Activated CD4-positive, alpha-beta T cell treated with anti-CD3 and anti-CD28 coated beads, Interleukin-2, amount 50 U/mL, for 1 hour (primary cell): Measurements from ENCODE around the gene CDK4.
"Not testable (repeated sequence)": the region's sequence is repeated elsewhere in the genome, so short reads cannot be mapped to it uniquely, and the experiment has no call there.

ENCODE experiments used
- DNase-seq: peaks from one replicate; pipeline ENCODE4 v3.0.0-alpha.2; 2020

Gene CDK4

GRCh38 chr12:57724003-57724935 lies 27.8 kb downstream of the CDK4 start:
- no peak for DNase-seq

GRCh38 chr12:57723630-57723962 lies 28.5 kb downstream of the CDK4 start:
- no peak for DNase-seq

GRCh38 chr12:57722716-57723629 lies 29.1 kb downstream of the CDK4 start:
- no peak for DNase-seq

- not testable (repeated sequence) for DNase-seq
Observed at GRCh38 chr12:57721846-57722608, 30.1 kb downstream of the CDK4 start.

GRCh38 chr12:57720606-57721595 lies 31.2 kb downstream of the CDK4 start:
- no peak for DNase-seq

GRCh38 chr12:57719777-57720605 lies 32.1 kb downstream of the CDK4 start:
- DNase-seq = no peak

- no peak for DNase-seq
Observed at GRCh38 chr12:57718641-57719528, 33.2 kb downstream of the CDK4 start.

- no peak for DNase-seq
Observed at GRCh38 chr12:57717846-57718640, 34.1 kb downstream of the CDK4 start.

GRCh38 chr12:57717131-57717530 lies 35.0 kb downstream of the CDK4 start:
- DNase-seq = no peak

GRCh38 chr12:57716305-57716704 lies 35.8 kb downstream of the CDK4 start:
- DNase-seq = no peak

- no peak for DNase-seq
Observed at GRCh38 chr12:57715786-57716185, 36.3 kb downstream of the CDK4 start.

GRCh38 chr12:57715036-57715748 lies 36.9 kb downstream of the CDK4 start:
- DNase-seq = not testable (repeated sequence)

GRCh38 chr12:57713209-57713608 lies 38.9 kb downstream of the CDK4 start:
- DNase-seq = no peak

GRCh38 chr12:57712701-57713100 lies 39.4 kb downstream of the CDK4 start:
- DNase-seq = no peak

- no peak for DNase-seq
Observed at GRCh38 chr12:57708296-57708695, 43.8 kb downstream of the CDK4 start.

GRCh38 chr12:57707250-57707649 lies 44.9 kb downstream of the CDK4 start:
- no peak for DNase-seq

GRCh38 chr12:57700317-57700716 lies 51.8 kb downstream of the CDK4 start:
- DNase-seq = no peak

GRCh38 chr12:57698414-57698813 lies 53.7 kb downstream of the CDK4 start:
- DNase-seq = no peak
